Measurements from ENCODE around the gene MSMP. TPM values are rescaled to one million over a fixed set of nuclear protein-coding genes. Genes with fewer than 3 reads are reported as not detected.

MSMP gene
- total and polyA plus RNA-seq, 9 of the 15 experiments (the other 6 are each of a cell fraction or from before 2014, with no cell fraction given), result 0.60 TPM; not detected in 8

DNA sequence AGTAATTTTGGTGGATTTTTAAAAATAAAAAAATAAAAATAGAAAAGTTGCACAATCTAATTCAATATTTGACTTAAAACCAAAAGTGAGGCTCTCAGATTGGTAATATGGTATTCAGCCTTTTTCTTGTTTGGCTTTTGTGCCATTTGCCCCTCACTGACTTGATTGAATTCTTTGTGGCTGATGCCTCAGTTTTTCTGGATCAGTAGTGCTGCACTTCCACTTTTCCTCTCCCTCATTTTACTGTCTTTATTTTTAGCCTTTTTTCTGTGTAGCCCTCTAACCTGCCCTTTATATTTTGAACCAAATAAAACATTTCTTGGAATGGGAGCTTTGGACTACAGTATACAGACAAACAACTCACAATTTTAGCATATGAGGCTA, 3.8 kb upstream of the MSMP start:
- peaks cover 4 to 9% of the 10 kb centered on the region in 2 experiments; a peak in 3 of 5 replicates for H3K4me1 ChIP-seq (replicated peaks in 1 of 2; ENCODE audit: control insufficient read depth in 2 of 2, insufficient read depth in 2 of 2, low read length in 2 of 2)
- ATAC-seq (no peak), DNase-seq (ENCODE audit: extremely low read depth in 1 of 4, low spot score in 3 of 4) (no peak), FAIRE-seq (no peak)
- intact Hi-C loops (cut with micrococcal nuclease) (no loop called here), in situ Hi-C loops (cut with MboI) (no loop called here)
- H4K20me1 ChIP-seq (replicated peaks; ENCODE audit: control insufficient read depth, insufficient read depth, low read length), result no peaks in the 10 kb centered on the region
- H3K9me1 ChIP-seq (ENCODE audit: control insufficient read depth, insufficient read depth, low read length), result no peaks in the 10 kb centered on the region
- peak overlapping the region; percentile 89 for H3K4me3 ChIP-seq
- H3K9me3 ChIP-seq (replicated peaks; ENCODE audit: control insufficient read depth, insufficient read depth, low read depth, low read length), result no peaks in the 10 kb centered on the region
- peaks cover 6% of the 10 kb centered on the region; the same call in 2 of the 3 replicates for H3K36me3 ChIP-seq (ENCODE audit: control insufficient read depth, insufficient read depth, low read length)
- H3K79me2 ChIP-seq (ENCODE audit: control insufficient read depth, insufficient read depth, low read length), result peaks cover 42% of the 10 kb centered on the region
- TF ChIP-seq POLR2AphosphoS2 (IDR thresholded peaks at IDR 0.05; ENCODE audit: low read length) (no peak), CEBPB (tag; IDR thresholded peaks at IDR 0.05) (0 out of 2 replicates have a peak, but pooled peaks have one; percentile 30), CHD1 (IDR thresholded peaks at IDR 0.05; ENCODE audit: low read length) (peak; percentile 37), SPI1 (IDR thresholded peaks at IDR 0.05; ENCODE audit: borderline replicate concordance, low read depth, low read length) (0 out of 2 replicates have a peak, but pooled peaks have one; percentile 36), CEBPG (CRISPR knock-in tag; IDR thresholded peaks at IDR 0.05) (no peak), CEBPG (tag; conservative IDR thresholded peaks at IDR 0.05 in 1 of 2, IDR thresholded peaks at IDR 0.05 in 1 of 2) (peak; percentile 35; a peak in 1 of 4 replicates)
- H3K27me3 ChIP-seq (ENCODE audit: control insufficient read depth in 2 of 2, insufficient read depth in 2 of 2, low read length in 2 of 2), result no peaks in the 10 kb centered on the region
- ChIA-PET CTCF (ENCODE audit: low intra/inter-chr PET ratio) (no interaction called here), POLR2A (no interaction called here)
- BruUV-seq (replicated peaks), result no TSS peak
- H2AFZ ChIP-seq (ENCODE audit: low read depth, low read length), result no peak overlapping the region
- H3K27ac ChIP-seq (ENCODE audit: extremely low read depth, low read depth, low read length), result peak overlapping the region; percentile 91; the same call in 2 of the 3 replicates
- peak overlapping the region in 1 of 2 experiments; percentile 92; a peak in 2 of 4 replicates for H3K9ac ChIP-seq (ENCODE audit: insufficient read depth in 1 of 2, low read depth in 2 of 2, low read length in 2 of 2)
- H3K4me2 ChIP-seq (ENCODE audit: insufficient read depth, low read length), result peak overlapping the region; percentile 86

Data from K562 (cell line).